Kidney epithelial cell (primary cell): Measurements from ENCODE around the gene SIGLEC5. TPM values are rescaled to one million over a fixed set of nuclear protein-coding genes. Genes with fewer than 3 reads are reported as not detected.

Source experiments
- DNase-seq: peaks from one replicate; pipeline ENCODE4 v3.0.0-alpha.2; 2010; ENCODE audit warnings: low read depth
- H3K27me3 ChIP-seq: 2 replicates; pipeline ENCODE4 v1.6.0; 2011; ENCODE audit warnings: low read length; ENCODE audit not compliant: control insufficient read depth, insufficient read depth
- H3K36me3 ChIP-seq: 2 replicates; pipeline ENCODE4 v1.5.1; 2011; ENCODE audit warnings: low read length; ENCODE audit not compliant: control insufficient read depth, insufficient read depth
- H3K4me3 ChIP-seq: 2 replicates; pipeline ENCODE4 v1.5.1; 2011; ENCODE audit warnings: low read depth, mild to moderate bottlenecking, control low read depth, low read length
- CTCF ChIP-seq: IDR thresholded peaks from 2 replicates; pipeline ENCODE4 v1.5.1; 2011; ENCODE audit warnings: mild to moderate bottlenecking, moderate library complexity, low read length, control low read depth, inconsistent platforms; ENCODE audit not compliant: insufficient read depth, poor library complexity, severe bottlenecking
- total RNA-seq: library from RNA; depleted of rRNA; stranded (reverse); fragments of >200 nt; gene quantifications from 2 replicates; pipeline ENCODE4 v1.2.3, GENCODE V29; 2015

The SIGLEC5 gene
- total RNA-seq, 1 donor from 2014 or later = not detected

GRCh38 chr19:51589511-51589910, 40.7 kb downstream of the SIGLEC5 start:
- Histone ChIP-seq H3K36me3 (peaks cover 2% of the 10 kb centered on the region), H3K27me3 (no peaks in the 10 kb centered on the region), H3K4me3 (no peak overlapping the region)
- no peak for DNase-seq
- no peak for TF ChIP-seq CTCF

GRCh38 chr19:51587264-51588191, 42.7 kb downstream of the SIGLEC5 start:
- TF ChIP-seq CTCF = no peak
- Histone ChIP-seq H3K4me3 (no peak overlapping the region), H3K36me3 (peaks cover 2% of the 10 kb centered on the region), H3K27me3 (no peaks in the 10 kb centered on the region)
- no peak for DNase-seq

- no peak overlapping the region for H3K4me3 ChIP-seq
- H3K36me3 ChIP-seq = peaks cover 2% of the 10 kb centered on the region
- TF ChIP-seq CTCF = no peak
- no peak for DNase-seq
- no peaks in the 10 kb centered on the region for H3K27me3 ChIP-seq
Observed at GRCh38 chr19:51586799-51587198, 43.4 kb downstream of the SIGLEC5 start.

- Histone ChIP-seq H3K4me3 (no peak overlapping the region), H3K27me3 (no peaks in the 10 kb centered on the region), H3K36me3 (peaks cover 2% of the 10 kb centered on the region)
- no peak for DNase-seq
- TF ChIP-seq CTCF = no peak
Observed at GRCh38 chr19:51586103-51586728, 44.0 kb downstream of the SIGLEC5 start.

GRCh38 chr19:51576850-51577249, 53.4 kb downstream of the SIGLEC5 start:
- H3K27me3 ChIP-seq = no peaks in the 10 kb centered on the region
- H3K4me3 ChIP-seq = no peak overlapping the region
- no peak for TF ChIP-seq CTCF
- no peak for DNase-seq
- H3K36me3 ChIP-seq = peaks cover 1% of the 10 kb centered on the region

- Histone ChIP-seq H3K4me3 (no peak overlapping the region), H3K36me3 (peaks cover 1% of the 10 kb centered on the region)
- no peak for DNase-seq
Observed at GRCh38 chr19:51573331-51573730, 56.9 kb downstream of the SIGLEC5 start.

More at GRCh38 chr19:51573331-51573730, 56.9 kb downstream of the SIGLEC5 start:
- TF ChIP-seq CTCF = no peak
- H3K27me3 ChIP-seq = no peaks in the 10 kb centered on the region
